Aorta (tissue), 5 donors: ENCODE measurements around the gene RIMS4. TPM values are rescaled to one million over a fixed set of nuclear protein-coding genes. Genes with fewer than 3 reads are reported as not detected.

Experiments
- ATAC-seq: fragments of 200-7000 bp; cut with Tn5 transposase; one replicate; pipeline ENCODE4 v1.9.1; 2022; ENCODE audit warnings: moderate library complexity; ENCODE audit not compliant: low FRiP score
- DNase-seq, 2 donors: peaks; one replicate each; pipeline ENCODE4 v3.0.0-alpha.2; 2020
- H3K27ac ChIP-seq, 2 donors: one replicate each; pipeline ENCODE4 v1.5.1; 2013; ENCODE audit warnings: low read length in 2 of 2, mild to moderate bottlenecking in 2 of 2, moderate library complexity in 2 of 2, control low read depth in 1 of 2, inconsistent platforms in 1 of 2, low read depth in 1 of 2
- H3K27me3 ChIP-seq, 2 donors: one replicate each; pipeline ENCODE4 v1.6.1; 2013; ENCODE audit warnings: control low read depth in 1 of 2, low read length in 1 of 2, mild to moderate bottlenecking in 1 of 2, moderate library complexity in 1 of 2; ENCODE audit not compliant: insufficient read depth in 2 of 2, control insufficient read depth in 1 of 2
- H3K36me3 ChIP-seq, 2 donors: one replicate each; pipeline ENCODE4 v1.6.1; 2013; ENCODE audit warnings: control low read depth in 1 of 2, low read length in 1 of 2, mild to moderate bottlenecking in 1 of 2; ENCODE audit not compliant: insufficient read depth in 2 of 2, control insufficient read depth in 1 of 2
- H3K4me1 ChIP-seq, 2 donors: one replicate each; pipeline ENCODE4 v1.6.1; 2013; ENCODE audit warnings: low read length in 2 of 2, control low read depth in 1 of 2, mild to moderate bottlenecking in 1 of 2, moderate library complexity in 1 of 2; ENCODE audit not compliant: insufficient read depth in 2 of 2, control insufficient read depth in 1 of 2
- H3K4me3 ChIP-seq, 2 donors: one replicate each; pipeline ENCODE4 v1.5.1; 2013; ENCODE audit warnings: low read length in 2 of 2, control low read depth in 1 of 2, mild to moderate bottlenecking in 1 of 2
- H3K9me3 ChIP-seq: one replicate; pipeline ENCODE4 v1.6.1; 2013; ENCODE audit warnings: mild to moderate bottlenecking, low read length; ENCODE audit not compliant: control insufficient read depth
- whole genome bisulfite sequencing, 2 donors: extraction: QIAGEN DNeasy Blood & Tissue Kit; methylation state at CpG; one replicate each; pipeline ENCODE4 v1.1.7; 2013; 5-methylcytosine and 5-hydroxymethylcytosine counted together
- intact Hi-C, 2 donors: fragments of 100-400 bp; cut with DNase I; formaldehyde crosslinking; loops; one replicate each; pipeline versions ENCODE4 v1.14.2 to v1.15.0; 2022
- polyA plus RNA-seq, 2 donors: library from polyadenylated mRNA; stranded (reverse); fragments of 200-250 nt; gene quantifications; one replicate each; pipeline ENCODE4 v1.2.3, GENCODE V29; 2013
- total RNA-seq, 2 donors: library from RNA; stranded (reverse); fragmentation: NEBNext Ultra II Directional; extraction: Animal tissue kit (Norgen Biotek cat#: 25700); gene quantifications; one replicate each; pipeline ENCODE4 v1.2.1, GENCODE V29; 2021
- donor health status: healthy with polysubstance abuse.
- donor health status: Bipolar disorder and iron deficiency.
- donor health status: DM: no; HTN: no; CAD: no.
- donor health status: DM: no; HTN: no; CAD: no.
- donor health status: DM: yes; HTN: yes; CAD: no.

The RIMS4 gene
- total and polyA plus RNA-seq, 4 donors, result 0.46 to 16.6 (median 2.5) TPM

GRCh38 chr20:44730441-44730840, 79.9 kb downstream of the RIMS4 start:
- intact Hi-C loops, result loop anchor here in 1 of 2 donors (10.0 kb wide), 2 partner anchors 206 to 346 kb away; partner anchors contain the start of gene SERINC3
- no peaks in the 10 kb centered on the region for H3K9me3 ChIP-seq
- no peak overlapping the region for H3K4me3 ChIP-seq
- no peaks in the 10 kb centered on the region for H3K36me3 ChIP-seq
- no peaks in the 10 kb centered on the region for H3K27me3 ChIP-seq
- DNase-seq (peak in 1 of 2 donors; percentile 26), ATAC-seq (no peak)
- 22 to 51% methylated on average over 2 of the region's 2 CpGs for WGBS, 2 donors
- peak overlapping the region in 1 of 2 donors; percentile 59 for H3K27ac ChIP-seq
- peaks cover 0 to 4% of the 10 kb centered on the region in 2 donors for H3K4me1 ChIP-seq

DNA sequence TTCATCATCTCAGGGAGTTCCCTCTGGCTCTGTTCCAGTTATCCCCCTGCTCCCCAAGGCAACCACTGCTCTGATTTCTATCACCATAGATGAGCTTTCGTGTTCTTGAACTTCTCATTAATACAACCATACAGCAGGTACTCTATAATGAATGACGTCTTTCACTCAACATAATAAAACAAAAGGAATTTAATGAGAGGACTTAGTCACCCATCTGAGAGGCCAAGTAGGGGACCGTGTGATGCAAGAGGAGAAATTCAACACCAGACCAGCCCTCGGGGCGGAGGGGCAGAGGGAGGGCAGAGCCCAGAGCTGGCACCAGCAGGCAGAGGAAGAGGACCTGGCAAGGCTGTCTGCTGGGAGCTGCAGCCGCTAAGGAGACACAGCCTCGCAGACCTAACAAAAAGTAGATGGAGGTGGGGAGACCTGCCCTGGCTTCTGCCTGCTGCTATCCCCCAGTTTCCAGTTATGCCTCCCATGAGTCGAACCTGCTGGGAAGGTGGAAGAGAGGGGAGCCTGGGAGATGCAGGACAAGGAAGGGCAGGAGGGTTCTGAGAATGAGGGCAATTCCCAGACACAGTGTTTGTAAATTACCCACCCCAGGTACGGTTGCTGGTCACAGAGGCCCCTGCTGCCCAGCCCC, 81.4 kb downstream of the RIMS4 start:
- Histone ChIP-seq H3K4me1 (peaks cover 0 to 4% of the 10 kb centered on the region in 2 donors), H3K27ac (peak overlapping the region in 1 of 2 donors; percentile 72), H3K36me3 (no peaks in the 10 kb centered on the region), H3K27me3 (no peaks in the 10 kb centered on the region), H3K4me3 (no peak overlapping the region), H3K9me3 (no peaks in the 10 kb centered on the region)
- intact Hi-C loops, result loop anchor here in 1 of 2 donors (1.0 kb wide), 1 partner anchor 36 kb away; no protein-coding TSS in a partner anchor
- 5 to 7% methylated on average over 9 of the region's 9 CpGs for WGBS, 2 donors
- DNase-seq (peak; percentile 87 to 91), ATAC-seq (peak; percentile 86)

GRCh38 chr20:44727651-44728050, 82.7 kb downstream of the RIMS4 start:
- intact Hi-C loops, result no loop called here
- Histone ChIP-seq H3K4me1 (no peaks in the 10 kb centered on the region), H3K36me3 (peaks cover 0 to 1% of the 10 kb centered on the region in 2 donors), H3K27ac (no peak overlapping the region), H3K4me3 (no peak overlapping the region), H3K27me3 (no peaks in the 10 kb centered on the region), H3K9me3 (no peaks in the 10 kb centered on the region)
- no peak for ATAC-seq
- DNase-seq, result no peak
- 93 to 96% methylated on average over 2 of the region's 2 CpGs for WGBS, 2 donors

- Histone ChIP-seq H3K4me3 (no peak overlapping the region), H3K9me3 (no peaks in the 10 kb centered on the region), H3K27ac (no peak overlapping the region), H3K27me3 (no peaks in the 10 kb centered on the region), H3K36me3 (peaks cover 0 to 1% of the 10 kb centered on the region in 2 donors), H3K4me1 (no peaks in the 10 kb centered on the region)
- WGBS, 2 donors, result 95% methylated on average over 10 to 11 of the region's 11 CpGs
- ATAC-seq (no peak), DNase-seq (peak in 1 of 2 donors; percentile 63)
- intact Hi-C loops, result no loop called here
These were observed 83.3 kb downstream of the RIMS4 start for GRCh38 chr20:44727039-44727438.

DNA sequence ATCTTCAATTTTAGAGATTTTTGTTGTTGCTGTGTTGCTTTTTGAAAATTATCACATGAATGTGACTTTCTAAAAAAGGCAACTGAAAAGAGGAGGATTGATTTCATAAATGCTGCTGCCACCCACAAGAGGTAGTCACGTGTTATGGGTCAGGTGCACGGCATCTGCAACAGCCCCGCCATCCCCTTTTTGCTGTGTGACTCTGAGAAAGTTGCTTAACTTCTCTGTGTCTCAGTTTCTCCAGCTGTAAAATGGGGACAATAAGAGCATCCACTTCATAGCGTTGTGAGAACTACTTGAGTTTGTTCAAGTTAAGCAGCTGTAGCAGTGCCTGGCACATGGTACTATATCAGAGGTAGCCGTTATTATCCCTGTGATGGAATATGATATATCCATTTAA, 84.5 kb downstream of the RIMS4 start:
- H3K4me1 ChIP-seq, result peaks cover 0 to 4% of the 10 kb centered on the region in 2 donors
- H3K27ac ChIP-seq, result no peak overlapping the region
- ATAC-seq (no peak), DNase-seq (peak in 1 of 2 donors; percentile 17)
- 74 to 95% methylated on average over 5 of the region's 5 CpGs for WGBS, 2 donors
- intact Hi-C loops, result no loop called here
- H3K36me3 ChIP-seq, result peaks cover 0 to 1% of the 10 kb centered on the region in 2 donors
- H3K4me3 ChIP-seq, result no peak overlapping the region
- no peaks in the 10 kb centered on the region for H3K9me3 ChIP-seq
- H3K27me3 ChIP-seq, result no peaks in the 10 kb centered on the region

GRCh38 chr20:44724423-44725091, 85.8 kb downstream of the RIMS4 start:
- Histone ChIP-seq H3K4me3 (no peak overlapping the region), H3K27ac (no peak overlapping the region), H3K4me1 (peaks cover 0 to 7% of the 10 kb centered on the region in 2 donors), H3K9me3 (no peaks in the 10 kb centered on the region), H3K36me3 (peaks cover 0 to 1% of the 10 kb centered on the region in 2 donors), H3K27me3 (no peaks in the 10 kb centered on the region)
- WGBS, 2 donors, result 76 to 79% methylated on average over 26 of the region's 26 CpGs
- ATAC-seq, result no peak
- DNase-seq, result peak in 1 of 2 donors; percentile 72
- intact Hi-C loops, result no loop called here

GRCh38 chr20:44723798-44724362, 86.5 kb downstream of the RIMS4 start:
- DNase-seq (peak in 1 of 2 donors; percentile 28), ATAC-seq (no peak)
- H3K4me1 ChIP-seq, result peaks cover 0 to 7% of the 10 kb centered on the region in 2 donors
- H3K27me3 ChIP-seq, result no peaks in the 10 kb centered on the region
- H3K36me3 ChIP-seq, result peaks cover 0 to 1% of the 10 kb centered on the region in 2 donors
- H3K9me3 ChIP-seq, result no peaks in the 10 kb centered on the region
- no peak overlapping the region for H3K27ac ChIP-seq
- 89 to 91% methylated on average over 9 of the region's 9 CpGs for WGBS, 2 donors
- intact Hi-C loops, result no loop called here
- no peak overlapping the region for H3K4me3 ChIP-seq

GRCh38 chr20:44723391-44723790, 87.0 kb downstream of the RIMS4 start:
- Histone ChIP-seq H3K4me3 (no peak overlapping the region), H3K27ac (no peak overlapping the region), H3K27me3 (no peaks in the 10 kb centered on the region), H3K9me3 (no peaks in the 10 kb centered on the region), H3K36me3 (peaks cover 0 to 1% of the 10 kb centered on the region in 2 donors), H3K4me1 (peaks cover 0 to 7% of the 10 kb centered on the region in 2 donors)
- DNase-seq (peak in 1 of 2 donors; percentile 20), ATAC-seq (no peak)
- 79 to 81% methylated on average over 7 of the region's 7 CpGs for WGBS, 2 donors
- intact Hi-C loops, result no loop called here
